ENCODE results near the gene NEDD4L.

The NEDD4L gene

DNA sequence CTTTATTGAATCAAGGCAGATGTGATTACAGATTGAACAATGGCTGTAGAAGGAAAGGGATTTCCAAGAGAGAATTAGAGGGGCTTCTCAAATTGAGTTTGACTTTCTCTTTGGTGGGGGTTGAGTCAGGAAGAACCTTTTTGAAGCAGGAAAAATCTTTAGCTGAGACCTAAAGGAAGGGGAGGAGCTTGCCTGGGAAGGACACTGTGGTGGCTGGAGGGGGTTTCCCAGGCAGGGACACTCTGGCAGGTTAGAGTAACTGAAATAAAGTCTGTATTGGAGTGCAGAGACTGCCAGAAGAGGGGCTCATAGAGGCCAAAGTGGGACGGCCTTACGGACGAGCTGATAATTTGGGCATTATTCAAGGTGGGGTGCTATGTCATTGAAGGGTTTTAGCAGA lies 69.3 kb downstream of the NEDD4L start:
- no peak for ATAC-seq
- no peak for TF ChIP-seq SNAI2 (CRISPR knock-in tag; IDR thresholded peaks at IDR 0.05)

DNA sequence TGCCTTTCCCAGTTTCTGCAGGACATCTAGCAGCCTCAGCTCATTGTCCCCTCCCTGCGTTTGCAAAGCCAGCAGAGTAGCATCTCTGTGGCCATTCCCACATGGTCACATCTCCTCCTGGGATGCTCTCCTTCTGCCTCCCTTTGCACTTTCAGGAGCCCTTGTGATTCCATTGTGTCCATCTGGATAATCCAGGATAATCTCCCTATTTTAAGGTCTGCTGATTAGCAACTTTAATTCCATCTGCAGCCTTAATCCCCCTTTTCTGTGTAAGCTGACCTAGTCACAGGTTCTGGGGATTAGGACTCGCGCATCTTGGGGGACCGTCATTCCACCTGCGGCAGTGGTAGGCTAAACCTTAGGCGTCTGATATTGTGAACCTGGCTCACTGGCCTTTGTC lies 70.7 kb downstream of the NEDD4L start:
- no peak for ATAC-seq
- TF ChIP-seq, protein P1, sequence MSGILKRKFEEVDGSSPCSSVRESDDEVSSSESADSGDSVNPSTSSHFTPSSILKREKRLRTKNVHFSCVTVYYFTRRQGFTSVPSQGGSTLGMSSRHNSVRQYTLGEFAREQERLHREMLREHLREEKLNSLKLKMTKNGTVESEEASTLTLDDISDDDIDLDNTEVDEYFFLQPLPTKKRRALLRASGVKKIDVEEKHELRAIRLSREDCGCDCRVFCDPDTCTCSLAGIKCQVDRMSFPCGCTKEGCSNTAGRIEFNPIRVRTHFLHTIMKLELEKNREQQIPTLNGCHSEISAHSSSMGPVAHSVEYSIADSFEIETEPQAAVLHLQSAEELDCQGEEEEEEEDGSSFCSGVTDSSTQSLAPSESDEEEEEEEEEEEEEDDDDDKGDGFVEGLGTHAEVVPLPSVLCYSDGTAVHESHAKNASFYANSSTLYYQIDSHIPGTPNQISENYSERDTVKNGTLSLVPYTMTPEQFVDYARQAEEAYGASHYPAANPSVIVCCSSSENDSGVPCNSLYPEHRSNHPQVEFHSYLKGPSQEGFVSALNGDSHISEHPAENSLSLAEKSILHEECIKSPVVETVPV (CRISPR knock-in tag; IDR thresholded peaks at IDR 0.05): no peak
- no peak for TF ChIP-seq OSR1 (CRISPR knock-in tag; IDR thresholded peaks at IDR 0.05)
- no peak for TF ChIP-seq TOX (CRISPR knock-in tag; IDR thresholded peaks at IDR 0.05; ENCODE audit: borderline replicate concordance)
- TF ChIP-seq BACH2 (CRISPR knock-in tag; IDR thresholded peaks at IDR 0.05; ENCODE audit: borderline replicate concordance): no peak
- TF ChIP-seq, protein P2, sequence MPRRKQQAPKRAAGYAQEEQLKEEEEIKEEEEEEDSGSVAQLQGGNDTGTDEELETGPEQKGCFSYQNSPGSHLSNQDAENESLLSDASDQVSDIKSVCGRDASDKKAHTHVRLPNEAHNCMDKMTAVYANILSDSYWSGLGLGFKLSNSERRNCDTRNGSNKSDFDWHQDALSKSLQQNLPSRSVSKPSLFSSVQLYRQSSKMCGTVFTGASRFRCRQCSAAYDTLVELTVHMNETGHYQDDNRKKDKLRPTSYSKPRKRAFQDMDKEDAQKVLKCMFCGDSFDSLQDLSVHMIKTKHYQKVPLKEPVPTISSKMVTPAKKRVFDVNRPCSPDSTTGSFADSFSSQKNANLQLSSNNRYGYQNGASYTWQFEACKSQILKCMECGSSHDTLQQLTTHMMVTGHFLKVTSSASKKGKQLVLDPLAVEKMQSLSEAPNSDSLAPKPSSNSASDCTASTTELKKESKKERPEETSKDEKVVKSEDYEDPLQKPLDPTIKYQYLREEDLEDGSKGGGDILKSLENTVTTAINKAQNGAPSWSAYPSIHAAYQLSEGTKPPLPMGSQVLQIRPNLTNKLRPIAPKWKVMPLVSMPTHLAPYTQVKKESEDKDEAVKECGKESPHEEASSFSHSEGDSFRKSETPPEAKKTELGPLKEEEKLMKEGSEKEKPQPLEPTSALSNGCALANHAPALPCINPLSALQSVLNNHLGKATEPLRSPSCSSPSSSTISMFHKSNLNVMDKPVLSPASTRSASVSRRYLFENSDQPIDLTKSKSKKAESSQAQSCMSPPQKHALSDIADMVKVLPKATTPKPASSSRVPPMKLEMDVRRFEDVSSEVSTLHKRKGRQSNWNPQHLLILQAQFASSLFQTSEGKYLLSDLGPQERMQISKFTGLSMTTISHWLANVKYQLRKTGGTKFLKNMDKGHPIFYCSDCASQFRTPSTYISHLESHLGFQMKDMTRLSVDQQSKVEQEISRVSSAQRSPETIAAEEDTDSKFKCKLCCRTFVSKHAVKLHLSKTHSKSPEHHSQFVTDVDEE (CRISPR knock-in tag; IDR thresholded peaks at IDR 0.05): no peak
- no peak for TF ChIP-seq ZC3H10 (CRISPR knock-in tag; IDR thresholded peaks at IDR 0.05)
- TF ChIP-seq, protein P3, sequence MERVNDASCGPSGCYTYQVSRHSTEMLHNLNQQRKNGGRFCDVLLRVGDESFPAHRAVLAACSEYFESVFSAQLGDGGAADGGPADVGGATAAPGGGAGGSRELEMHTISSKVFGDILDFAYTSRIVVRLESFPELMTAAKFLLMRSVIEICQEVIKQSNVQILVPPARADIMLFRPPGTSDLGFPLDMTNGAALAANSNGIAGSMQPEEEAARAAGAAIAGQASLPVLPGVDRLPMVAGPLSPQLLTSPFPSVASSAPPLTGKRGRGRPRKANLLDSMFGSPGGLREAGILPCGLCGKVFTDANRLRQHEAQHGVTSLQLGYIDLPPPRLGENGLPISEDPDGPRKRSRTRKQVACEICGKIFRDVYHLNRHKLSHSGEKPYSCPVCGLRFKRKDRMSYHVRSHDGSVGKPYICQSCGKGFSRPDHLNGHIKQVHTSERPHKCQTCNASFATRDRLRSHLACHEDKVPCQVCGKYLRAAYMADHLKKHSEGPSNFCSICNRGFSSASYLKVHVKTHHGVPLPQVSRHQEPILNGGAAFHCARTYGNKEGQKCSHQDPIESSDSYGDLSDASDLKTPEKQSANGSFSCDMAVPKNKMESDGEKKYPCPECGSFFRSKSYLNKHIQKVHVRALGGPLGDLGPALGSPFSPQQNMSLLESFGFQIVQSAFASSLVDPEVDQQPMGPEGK (CRISPR knock-in tag; IDR thresholded peaks at IDR 0.05; ENCODE audit: borderline replicate concordance): no peak
- no peak for TF ChIP-seq GLIS3 (CRISPR knock-in tag; IDR thresholded peaks at IDR 0.05)
- TF ChIP-seq ZNF565 (CRISPR knock-in tag; conservative IDR thresholded peaks at IDR 0.05; ENCODE audit: low read depth): no peak
- TF ChIP-seq ARNTL (CRISPR knock-in tag; IDR thresholded peaks at IDR 0.05; ENCODE audit: borderline replicate concordance, low read depth): no peak
- no peak for TF ChIP-seq ZFP3 (CRISPR knock-in tag; IDR thresholded peaks at IDR 0.05)

DNA sequence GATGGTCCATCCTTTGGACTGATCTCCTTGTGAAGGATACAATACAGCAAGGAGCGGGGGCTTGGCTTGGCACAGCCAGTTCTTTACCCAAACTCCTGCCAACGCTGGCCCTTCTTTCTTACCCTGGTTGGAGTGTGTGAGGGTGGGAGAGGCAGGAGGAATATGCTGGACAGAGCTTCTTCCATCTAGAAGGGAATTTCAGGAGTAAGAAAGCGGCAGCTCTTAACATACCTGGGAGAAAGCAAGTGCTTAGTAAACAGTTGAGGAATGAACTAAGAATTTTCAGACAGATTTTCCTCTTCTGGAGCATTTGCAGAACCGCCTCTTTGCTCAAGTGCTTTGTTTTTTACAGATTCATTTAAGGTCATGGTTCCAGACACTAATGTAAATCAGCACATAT lies 72.8 kb downstream of the NEDD4L start:
- TF ChIP-seq ZFP30 (CRISPR knock-in tag; IDR thresholded peaks at IDR 0.05) (no peak), BACH2 (CRISPR knock-in tag; IDR thresholded peaks at IDR 0.05; ENCODE audit: borderline replicate concordance) (no peak), SNAI2 (CRISPR knock-in tag; IDR thresholded peaks at IDR 0.05) (no peak), ZFP3 (CRISPR knock-in tag; IDR thresholded peaks at IDR 0.05) (no peak), ZC3H10 (CRISPR knock-in tag; IDR thresholded peaks at IDR 0.05) (no peak), TCF4 (CRISPR knock-in tag; IDR thresholded peaks at IDR 0.05; ENCODE audit: borderline replicate concordance) (no peak), CSDC2 (CRISPR knock-in tag; IDR thresholded peaks at IDR 0.05) (no peak), ZNF8 (CRISPR knock-in tag; IDR thresholded peaks at IDR 0.05) (no peak), ARNTL (CRISPR knock-in tag; IDR thresholded peaks at IDR 0.05; ENCODE audit: borderline replicate concordance, low read depth) (no peak), ESRRG (CRISPR knock-in tag; IDR thresholded peaks at IDR 0.05) (no peak), GLIS3 (CRISPR knock-in tag; IDR thresholded peaks at IDR 0.05) (no peak)
- TF ChIP-seq, protein P1 (CRISPR knock-in tag; IDR thresholded peaks at IDR 0.05): no peak
- TF ChIP-seq, protein P4, sequence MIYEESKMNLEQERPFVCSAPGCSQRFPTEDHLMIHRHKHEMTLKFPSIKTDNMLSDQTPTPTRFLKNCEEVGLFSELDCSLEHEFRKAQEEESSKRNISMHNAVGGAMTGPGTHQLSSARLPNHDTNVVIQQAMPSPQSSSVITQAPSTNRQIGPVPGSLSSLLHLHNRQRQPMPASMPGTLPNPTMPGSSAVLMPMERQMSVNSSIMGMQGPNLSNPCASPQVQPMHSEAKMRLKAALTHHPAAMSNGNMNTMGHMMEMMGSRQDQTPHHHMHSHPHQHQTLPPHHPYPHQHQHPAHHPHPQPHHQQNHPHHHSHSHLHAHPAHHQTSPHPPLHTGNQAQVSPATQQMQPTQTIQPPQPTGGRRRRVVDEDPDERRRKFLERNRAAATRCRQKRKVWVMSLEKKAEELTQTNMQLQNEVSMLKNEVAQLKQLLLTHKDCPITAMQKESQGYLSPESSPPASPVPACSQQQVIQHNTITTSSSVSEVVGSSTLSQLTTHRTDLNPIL (CRISPR knock-in tag; IDR thresholded peaks at IDR 0.05; ENCODE audit: low read depth): no peak
- TF ChIP-seq, protein P5, sequence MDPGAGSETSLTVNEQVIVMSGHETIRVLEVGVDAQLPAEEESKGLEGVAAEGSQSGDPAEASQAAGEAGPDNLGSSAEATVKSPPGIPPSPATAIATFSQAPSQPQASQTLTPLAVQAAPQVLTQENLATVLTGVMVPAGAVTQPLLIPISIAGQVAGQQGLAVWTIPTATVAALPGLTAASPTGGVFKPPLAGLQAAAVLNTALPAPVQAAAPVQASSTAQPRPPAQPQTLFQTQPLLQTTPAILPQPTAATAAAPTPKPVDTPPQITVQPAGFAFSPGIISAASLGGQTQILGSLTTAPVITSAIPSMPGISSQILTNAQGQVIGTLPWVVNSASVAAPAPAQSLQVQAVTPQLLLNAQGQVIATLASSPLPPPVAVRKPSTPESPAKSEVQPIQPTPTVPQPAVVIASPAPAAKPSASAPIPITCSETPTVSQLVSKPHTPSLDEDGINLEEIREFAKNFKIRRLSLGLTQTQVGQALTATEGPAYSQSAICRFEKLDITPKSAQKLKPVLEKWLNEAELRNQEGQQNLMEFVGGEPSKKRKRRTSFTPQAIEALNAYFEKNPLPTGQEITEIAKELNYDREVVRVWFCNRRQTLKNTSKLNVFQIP (CRISPR knock-in tag; IDR thresholded peaks at IDR 0.05; ENCODE audit: borderline replicate concordance, low read depth): no peak
- TF ChIP-seq, protein P2 (CRISPR knock-in tag; IDR thresholded peaks at IDR 0.05): no peak
- ATAC-seq: no peak
